Aorta (tissue), 5 donors: ENCODE data around the gene C21orf58. TPM values are rescaled to one million over a fixed set of nuclear protein-coding genes. Genes with fewer than 3 reads are reported as not detected.

Experiments
- ATAC-seq: fragments of 200-7000 bp; cut with Tn5 transposase; one replicate; pipeline ENCODE4 v1.9.1; 2022; ENCODE audit warnings: moderate library complexity; ENCODE audit not compliant: low FRiP score
- DNase-seq, 2 donors: peaks; one replicate each; pipeline ENCODE4 v3.0.0-alpha.2; 2020
- H3K27ac ChIP-seq, 2 donors: one replicate each; pipeline ENCODE4 v1.5.1; 2013; ENCODE audit warnings: low read length in 2 of 2, mild to moderate bottlenecking in 2 of 2, moderate library complexity in 2 of 2, control low read depth in 1 of 2, inconsistent platforms in 1 of 2, low read depth in 1 of 2
- H3K27me3 ChIP-seq, 2 donors: one replicate each; pipeline ENCODE4 v1.6.1; 2013; ENCODE audit warnings: control low read depth in 1 of 2, low read length in 1 of 2, mild to moderate bottlenecking in 1 of 2, moderate library complexity in 1 of 2; ENCODE audit not compliant: insufficient read depth in 2 of 2, control insufficient read depth in 1 of 2
- H3K36me3 ChIP-seq, 2 donors: one replicate each; pipeline ENCODE4 v1.6.1; 2013; ENCODE audit warnings: control low read depth in 1 of 2, low read length in 1 of 2, mild to moderate bottlenecking in 1 of 2; ENCODE audit not compliant: insufficient read depth in 2 of 2, control insufficient read depth in 1 of 2
- H3K4me1 ChIP-seq, 2 donors: one replicate each; pipeline ENCODE4 v1.6.1; 2013; ENCODE audit warnings: low read length in 2 of 2, control low read depth in 1 of 2, mild to moderate bottlenecking in 1 of 2, moderate library complexity in 1 of 2; ENCODE audit not compliant: insufficient read depth in 2 of 2, control insufficient read depth in 1 of 2
- H3K4me3 ChIP-seq, 2 donors: one replicate each; pipeline ENCODE4 v1.5.1; 2013; ENCODE audit warnings: low read length in 2 of 2, control low read depth in 1 of 2, mild to moderate bottlenecking in 1 of 2
- H3K9me3 ChIP-seq: one replicate; pipeline ENCODE4 v1.6.1; 2013; ENCODE audit warnings: mild to moderate bottlenecking, low read length; ENCODE audit not compliant: control insufficient read depth
- WGBS, 2 donors: extraction: QIAGEN DNeasy Blood & Tissue Kit; methylation state at CpG; one replicate each; pipeline ENCODE4 v1.1.7; 2013; 5-methylcytosine and 5-hydroxymethylcytosine counted together
- intact Hi-C, 2 donors: fragments of 100-400 bp; cut with DNase I; formaldehyde crosslinking; loops; one replicate each; pipeline versions ENCODE4 v1.14.2 to v1.15.0; 2022
- polyA plus RNA-seq, 2 donors: library from polyadenylated mRNA; stranded (reverse); fragments of 200-250 nt; gene quantifications; one replicate each; pipeline ENCODE4 v1.2.3, GENCODE V29; 2013
- total RNA-seq, 2 donors: library from RNA; stranded (reverse); fragmentation: NEBNext Ultra II Directional; extraction: Animal tissue kit (Norgen Biotek cat#: 25700); gene quantifications; one replicate each; pipeline ENCODE4 v1.2.1, GENCODE V29; 2021
- donor health status: healthy with polysubstance abuse.
- donor health status: Bipolar disorder and iron deficiency.
- donor health status: DM: no; HTN: no; CAD: no.
- donor health status: DM: no; HTN: no; CAD: no.
- donor health status: DM: yes; HTN: yes; CAD: no.

C21orf58 gene
- total and polyA plus RNA-seq, 4 donors, result 0.38 to 3.7 (median 1.7) TPM

DNA sequence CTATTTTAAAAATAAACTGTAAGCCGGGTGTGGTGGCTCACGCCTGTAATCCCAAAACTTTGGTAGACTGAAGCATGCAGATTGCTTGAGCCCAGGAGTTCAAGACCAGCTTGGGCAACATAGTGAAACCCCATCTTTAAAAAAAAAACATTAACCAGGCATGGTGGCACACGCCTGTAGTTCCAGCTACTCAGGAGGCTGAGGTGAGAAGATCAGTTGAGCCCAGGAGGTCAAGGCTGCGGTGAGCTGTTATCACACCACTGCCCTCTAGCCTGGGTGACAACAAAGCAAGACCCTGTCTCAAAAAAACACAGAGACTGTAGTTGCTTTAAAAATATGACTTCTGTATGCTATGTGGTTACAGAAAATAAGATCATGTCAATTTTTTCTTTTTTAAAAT is 70.8 kb downstream of the C21orf58 start:
- Histone ChIP-seq H3K4me3 (no peak overlapping the region), H3K27me3 (no peaks in the 10 kb centered on the region), H3K36me3 (peaks cover 5 to 21% of the 10 kb centered on the region in 2 donors), H3K9me3 (no peaks in the 10 kb centered on the region), H3K27ac (no peak overlapping the region), H3K4me1 (no peaks in the 10 kb centered on the region)
- DNase-seq (no peak), ATAC-seq (no peak)
- intact Hi-C loops, result no loop called here
- WGBS, 2 donors, result 89 to 91% methylated on average over 4 of the region's 4 CpGs

Other genes with a start within 250 kb of the C21orf58 start
- gene COL6A2, start 225.8 kb downstream of the C21orf58 start, total RNA-seq, result 1,000 to 10,000 TPM; 1,386 to 1,431 TPM
- gene COL6A2, start 225.8 kb downstream of the C21orf58 start, polyA plus RNA-seq, result 1,000 to 10,000 TPM in 1 of 2 donors, 100 to 1,000 TPM in 1; 335 to 3,611 TPM
- gene FTCD, start 168.3 kb downstream of the C21orf58 start, total RNA-seq, result 1 to 10 TPM; 1.1 to 2.6 TPM
- 1 to 10 TPM in 1 of 2 donors, under 1 TPM in 1; 0.50 to 8.7 TPM for gene FTCD, start 168.3 kb downstream of the C21orf58 start, polyA plus RNA-seq
- gene SPATC1L, start 139.4 kb downstream of the C21orf58 start, total RNA-seq, result 10 to 100 TPM in 1 of 2 donors, 1 to 10 TPM in 1; 5.2 to 12.4 TPM
- gene SPATC1L, start 139.4 kb downstream of the C21orf58 start, polyA plus RNA-seq, result 10 to 100 TPM in 1 of 2 donors, 1 to 10 TPM in 1; 2.4 to 47.9 TPM
- 10 to 100 TPM; 60.2 to 85.2 TPM for gene LSS, start 95.1 kb downstream of the C21orf58 start, total RNA-seq
- 10 to 100 TPM in 1 of 2 donors, 1 to 10 TPM in 1; 9.3 to 52.0 TPM for gene LSS, start 95.1 kb downstream of the C21orf58 start, polyA plus RNA-seq
- gene MCM3AP, start 38.3 kb downstream of the C21orf58 start, total RNA-seq, result 100 to 1,000 TPM in 1 of 2 donors, 10 to 100 TPM in 1; 73.0 to 111 TPM
- 10 to 100 TPM; 14.7 to 61.1 TPM for gene MCM3AP, start 38.3 kb downstream of the C21orf58 start, polyA plus RNA-seq
- gene YBEY, start 37.5 kb downstream of the C21orf58 start, total RNA-seq, result 10 to 100 TPM in 1 of 2 donors, 1 to 10 TPM in 1; 7.7 to 11.3 TPM
- gene YBEY, start 37.5 kb downstream of the C21orf58 start, polyA plus RNA-seq, result 10 to 100 TPM; 15.7 to 16.7 TPM
- gene PCNT, start 286 bp upstream of the C21orf58 start, total RNA-seq, result 10 to 100 TPM; 30.7 to 33.0 TPM
- 10 to 100 TPM in 1 of 2 donors, 1 to 10 TPM in 1; 6.4 to 21.6 TPM for gene PCNT, start 286 bp upstream of the C21orf58 start, polyA plus RNA-seq
- 10 to 100 TPM; 33.5 to 61.5 TPM for gene DIP2A, start 135.0 kb upstream of the C21orf58 start, total RNA-seq
- gene DIP2A, start 135.0 kb upstream of the C21orf58 start, polyA plus RNA-seq, result 10 to 100 TPM in 1 of 2 donors, 1 to 10 TPM in 1; 5.3 to 22.6 TPM